HG02943 (cell line): ENCODE results near the gene CRYBG1.

Experiments
- ATAC-seq: cut with Tn5 transposase; IDR thresholded peaks from one replicate; pipeline ENCODE4 v1.9.1; 2021; ENCODE audit warnings: mild to moderate bottlenecking, low read depth, moderate library complexity; ENCODE audit not compliant: unreplicated experiment

CRYBG1 gene

GRCh38 chr6:106458021-106458986 is 97.8 kb downstream of the CRYBG1 start:
- no peak for ATAC-seq

GRCh38 chr6:106460481-106460880 is 100.0 kb downstream of the CRYBG1 start:
- ATAC-seq, result no peak

DNA sequence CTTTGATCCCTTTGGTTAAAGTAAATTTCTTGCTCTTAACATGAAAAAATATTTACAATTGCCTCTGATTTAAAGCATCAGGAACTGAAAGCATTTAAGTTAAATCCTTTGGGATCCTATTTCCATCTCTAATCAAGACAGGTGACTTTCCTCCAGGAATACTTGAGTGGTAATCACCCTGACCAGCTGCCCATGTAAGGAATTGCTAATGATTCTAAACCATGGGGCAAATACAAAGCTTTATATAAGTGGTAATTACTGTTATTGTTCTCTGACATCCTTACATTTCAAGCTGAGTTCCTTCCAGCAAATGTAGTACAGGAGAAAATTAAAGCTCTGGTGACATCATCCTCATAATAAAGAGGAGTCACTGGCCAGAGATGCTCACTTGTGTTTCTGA is 100.6 kb downstream of the CRYBG1 start:
- no peak for ATAC-seq

- no peak for ATAC-seq
Observed at GRCh38 chr6:106462923-106463557, 102.5 kb downstream of the CRYBG1 start.

GRCh38 chr6:106466211-106466610 is 105.7 kb downstream of the CRYBG1 start:
- no peak for ATAC-seq

DNA sequence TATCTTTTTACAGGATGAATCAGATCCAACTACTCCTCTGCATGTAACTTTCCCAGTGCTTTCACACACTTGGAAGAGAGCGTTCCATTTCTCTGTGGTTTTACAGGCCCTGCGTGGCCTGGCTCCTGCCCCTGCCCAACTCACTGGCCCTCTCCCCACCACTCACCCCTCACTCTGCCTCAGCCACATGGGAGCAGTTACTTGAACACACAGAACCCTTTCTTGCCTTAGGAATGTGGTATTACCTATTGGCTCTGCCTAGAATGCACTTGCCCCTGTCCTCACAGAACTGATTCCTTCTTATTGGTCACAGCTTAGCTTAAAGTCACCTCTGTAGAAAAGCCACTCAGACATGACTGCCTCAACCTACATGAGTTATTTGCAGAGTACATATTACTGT is 108.4 kb downstream of the CRYBG1 start:
- no peak for ATAC-seq

- ATAC-seq, result no peak
Observed at GRCh38 chr6:106469882-106470281, 109.4 kb downstream of the CRYBG1 start.

DNA sequence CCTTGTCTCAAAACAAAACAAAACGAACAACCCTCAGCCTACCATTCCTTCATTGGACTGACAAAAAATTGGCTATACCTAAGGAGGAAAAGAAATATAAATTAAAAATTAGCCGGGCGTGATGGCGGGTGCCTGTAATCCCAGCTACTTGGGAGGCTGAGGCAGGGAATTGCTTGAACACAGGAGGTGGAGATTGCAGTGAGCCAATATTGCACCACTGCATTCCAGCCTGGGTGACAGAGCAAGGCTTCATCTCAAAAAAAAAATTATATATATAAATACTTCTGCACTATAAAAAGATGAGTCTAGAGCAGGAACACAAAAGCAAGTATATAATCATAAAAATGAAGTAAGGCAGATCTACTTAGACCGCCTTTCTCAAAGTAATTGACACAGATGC is 109.8 kb downstream of the CRYBG1 start:
- ATAC-seq, result no peak

GRCh38 chr6:106470811-106471210 is 110.3 kb downstream of the CRYBG1 start:
- ATAC-seq, result no peak

- no peak for ATAC-seq
Observed at GRCh38 chr6:106473812-106474211, 113.3 kb downstream of the CRYBG1 start.

DNA sequence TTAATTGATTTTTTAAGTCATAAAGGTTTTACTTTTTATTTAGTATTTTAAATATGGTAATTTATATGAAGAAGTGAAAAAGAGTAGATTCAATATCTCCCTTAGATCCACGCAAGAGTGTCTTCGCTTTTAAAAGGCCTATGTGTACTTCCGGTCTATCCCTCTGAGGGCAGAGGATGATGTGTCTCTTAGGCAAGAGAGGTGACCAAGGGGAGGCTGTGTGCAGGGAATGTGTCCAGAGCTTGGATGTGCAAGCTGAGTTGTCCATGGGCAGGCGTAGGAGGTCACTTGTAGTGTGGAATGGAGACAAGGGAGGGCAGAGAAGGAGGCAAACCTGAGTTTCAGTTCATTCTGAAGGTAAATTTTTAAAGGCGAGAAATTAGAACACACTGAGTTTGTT is 113.9 kb downstream of the CRYBG1 start:
- no peak for ATAC-seq

DNA sequence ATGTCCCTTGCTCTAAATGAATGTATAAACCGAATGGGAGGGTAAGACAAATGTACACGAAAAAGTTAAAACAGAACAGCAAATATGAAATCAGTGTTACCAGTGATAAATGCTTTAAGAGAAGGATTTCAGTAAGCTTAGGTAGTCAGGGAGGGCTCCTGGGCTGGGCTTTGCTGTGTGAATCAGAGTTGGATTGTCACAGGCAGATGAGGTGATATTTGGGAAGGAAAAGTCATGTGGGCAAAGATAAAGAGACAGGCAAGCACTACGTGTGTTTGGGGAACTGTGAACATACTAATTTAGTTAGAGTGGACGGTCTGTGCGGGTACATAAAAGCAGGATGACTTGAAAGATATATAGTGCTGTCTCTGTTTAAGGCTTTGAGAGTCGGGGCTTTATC is 114.8 kb downstream of the CRYBG1 start:
- no peak for ATAC-seq

DNA sequence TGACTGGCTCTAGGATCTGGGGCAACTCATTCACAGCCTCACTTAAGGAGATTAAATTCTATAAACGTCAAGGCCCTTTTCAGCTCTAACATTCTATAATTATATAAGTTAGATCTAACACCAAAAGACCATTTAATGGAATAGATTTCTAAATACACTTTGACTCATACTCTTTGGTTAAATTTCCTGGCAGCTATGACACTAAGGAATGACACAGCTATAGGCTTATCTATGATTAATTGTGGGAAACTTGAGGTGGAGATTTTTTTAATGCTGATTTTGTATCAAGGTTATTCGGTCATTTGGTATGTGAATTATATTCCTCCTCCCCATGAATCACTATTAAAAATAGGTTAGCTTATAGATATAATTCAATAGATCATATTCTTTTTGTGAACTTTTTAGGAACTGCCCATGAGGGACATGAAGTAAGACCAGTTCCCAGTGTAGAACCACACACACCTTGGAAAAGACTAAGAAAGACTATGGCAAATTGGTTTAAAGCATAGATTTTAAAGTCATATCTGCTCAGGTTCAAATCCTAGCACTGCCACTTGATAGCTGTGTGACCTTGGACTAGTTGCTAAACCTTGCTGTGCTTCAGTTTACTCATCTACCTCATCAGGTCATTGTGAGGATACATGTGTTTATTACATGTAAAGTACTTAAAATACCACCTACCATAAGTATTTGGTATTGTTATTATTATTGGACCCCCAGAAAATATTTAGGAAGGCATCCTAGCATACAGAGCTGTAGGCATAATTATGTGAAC is 116.0 kb downstream of the CRYBG1 start:
- ATAC-seq, result no peak

DNA sequence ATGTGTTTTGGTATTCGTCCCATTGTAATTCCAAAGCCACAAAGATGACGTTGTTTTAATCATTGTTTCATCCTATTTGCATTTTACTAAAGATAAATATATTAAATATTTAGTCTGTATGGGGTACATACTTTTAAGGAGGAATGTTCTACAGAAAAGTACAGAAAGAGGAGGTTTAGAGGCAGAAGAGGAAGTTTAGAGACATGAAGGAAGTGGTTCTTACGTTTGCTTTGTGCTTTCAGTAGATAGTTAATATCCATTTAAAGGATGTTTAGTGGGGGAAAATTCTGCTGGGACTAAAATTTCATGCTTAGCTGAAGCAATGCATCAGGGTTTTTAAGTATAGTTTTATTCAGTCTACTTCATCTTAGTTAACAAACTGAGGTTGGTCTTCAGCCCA is 116.6 kb downstream of the CRYBG1 start:
- ATAC-seq, result no peak

GRCh38 chr6:106477790-106478189 is 117.3 kb downstream of the CRYBG1 start:
- no peak for ATAC-seq

DNA sequence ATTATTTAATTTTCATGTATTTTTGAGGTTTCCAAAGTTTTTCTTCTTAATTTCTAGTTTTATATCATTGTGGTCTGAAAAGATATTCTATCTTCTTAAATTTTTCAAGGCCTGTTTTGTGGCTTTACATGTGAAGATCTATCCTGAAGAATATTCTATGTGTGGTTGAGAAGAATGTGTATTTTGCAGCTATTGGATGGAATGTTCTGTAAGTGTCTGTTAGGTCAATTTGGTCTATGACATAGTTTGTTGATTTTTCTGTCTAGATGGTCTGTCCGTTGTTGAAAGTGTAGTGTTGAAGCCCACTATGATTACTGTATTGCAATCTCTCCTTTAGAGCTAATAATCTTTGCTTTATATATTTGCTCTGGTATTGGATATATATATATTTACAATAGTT is 125.7 kb downstream of the CRYBG1 start:
- ATAC-seq, result no peak

DNA sequence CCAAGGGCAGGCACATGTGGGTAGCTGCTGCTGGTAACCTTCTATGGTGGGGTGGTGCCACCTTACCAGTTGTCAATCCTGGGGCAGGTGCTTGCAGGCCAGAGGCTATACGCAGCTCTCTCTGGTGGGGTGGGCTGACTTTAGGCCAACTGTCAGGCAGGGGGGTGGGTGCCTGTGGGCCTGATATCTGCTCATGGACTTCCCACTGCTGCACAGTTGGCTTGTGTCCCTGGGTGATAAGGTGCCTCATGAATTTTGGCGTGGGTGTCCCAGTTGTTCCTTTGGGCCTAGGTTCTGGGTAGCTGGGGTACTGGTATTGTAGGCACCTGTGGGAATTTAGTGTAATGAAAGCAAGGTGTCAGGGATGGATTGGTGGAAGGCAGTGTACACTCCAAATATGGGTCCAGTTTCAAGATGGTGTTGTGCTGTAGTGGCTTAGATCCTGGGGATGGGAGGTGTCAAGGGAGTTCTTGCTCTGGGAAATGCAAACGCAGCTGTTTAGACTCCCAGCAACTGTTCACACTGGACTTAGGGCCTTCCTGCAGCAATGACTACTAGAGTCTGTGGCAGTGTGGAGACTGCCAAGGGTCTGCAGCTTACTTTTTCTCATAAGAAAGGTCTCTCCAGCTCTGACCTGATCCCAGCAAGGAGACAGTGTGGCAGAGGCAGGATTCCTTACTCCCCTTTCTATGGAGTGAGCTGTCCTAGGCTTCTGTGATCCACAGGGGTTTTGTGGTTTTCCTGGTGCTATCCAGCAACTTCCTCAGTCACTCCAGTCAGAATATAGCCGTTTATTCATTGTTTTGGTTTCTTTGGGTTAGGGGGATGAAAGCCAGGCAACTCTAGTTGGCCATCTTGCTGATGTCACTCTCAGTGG is 128.2 kb downstream of the CRYBG1 start:
- no peak for ATAC-seq

DNA sequence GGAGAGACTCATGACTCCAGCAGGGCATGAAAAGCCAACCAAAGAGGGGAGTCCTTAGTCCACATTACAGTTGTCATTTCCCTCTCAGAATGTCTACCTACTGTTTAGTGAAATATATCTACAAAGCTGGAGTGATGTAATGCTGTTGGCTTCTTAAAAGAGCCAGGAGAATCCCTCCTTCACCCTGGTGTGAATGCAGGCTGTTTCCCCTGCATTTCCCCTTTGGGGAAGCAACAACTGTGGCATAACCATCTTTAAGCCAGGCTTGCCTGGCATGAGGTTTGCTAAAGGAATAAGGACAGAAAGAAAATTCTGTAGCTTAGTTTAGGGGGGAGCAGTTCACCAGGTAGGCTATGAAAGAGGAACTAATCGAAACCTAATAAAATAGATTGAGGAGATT is 129.5 kb downstream of the CRYBG1 start:
- ATAC-seq, result no peak

- ATAC-seq, result no peak
Observed at GRCh38 chr6:106490436-106490835, 129.9 kb downstream of the CRYBG1 start.

DNA sequence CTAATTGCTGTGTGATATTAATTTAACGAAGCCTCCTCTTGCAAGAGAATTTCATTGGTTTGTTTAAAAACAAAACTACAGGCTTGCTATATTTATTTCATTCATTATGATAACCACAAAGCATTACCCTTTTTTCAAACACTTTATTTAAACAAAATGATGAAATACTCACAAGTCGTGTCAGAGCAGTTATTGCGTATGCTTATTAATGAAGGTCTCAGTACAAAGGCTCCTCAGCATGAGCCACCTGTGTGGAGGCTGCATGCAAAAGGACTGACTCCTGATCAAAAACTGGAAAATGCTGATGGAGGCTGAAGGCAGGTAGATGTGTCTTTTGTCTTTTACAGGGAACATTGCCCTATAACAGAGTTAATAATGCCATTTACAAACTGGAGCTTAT is 130.5 kb downstream of the CRYBG1 start:
- no peak for ATAC-seq
